GM23338 (cell line): Measurements from ENCODE around the gene DUOX1. TPM values are rescaled to one million over a fixed set of nuclear protein-coding genes. Genes with fewer than 3 reads are reported as not detected.

ENCODE experiments used
- ATAC-seq: fragments of 200-7000 bp; cut with Tn5 transposase; 3 replicates; pipeline ENCODE4 v1.9.1; 2020
- DNase-seq: peaks from one replicate; pipeline ENCODE4 v3.0.0-alpha.2; 2015; ENCODE audit warnings: low spot score
- H2AFZ ChIP-seq: fragments of 200-600 bp; sonication (generic); 2 replicates; pipeline ENCODE4 v1.8.0; 2016; ENCODE audit warnings: antibody characterized with exemption, mild to moderate bottlenecking, moderate library complexity
- H3F3A ChIP-seq: fragments of 200-600 bp; sonication (generic); replicated peaks from 2 replicates; pipeline ENCODE4 v1.8.0; 2017; ENCODE audit warnings: antibody characterized with exemption, mixed run types, low read depth
- H3K27ac ChIP-seq: fragments of 200-600 bp; sonication (generic); 2 replicates; pipeline ENCODE4 v1.6.1; 2016; ENCODE audit warnings: low read depth
- H3K27me3 ChIP-seq: fragments of 200-600 bp; sonication (generic); 2 replicates; pipeline ENCODE4 v1.8.0; 2016; ENCODE audit warnings: mild to moderate bottlenecking, mixed run types, moderate library complexity; ENCODE audit not compliant: insufficient read depth
- H3K36me3 ChIP-seq: fragments of 200-600 bp; sonication (generic); 2 replicates; pipeline ENCODE4 v1.8.0; 2016; ENCODE audit warnings: mild to moderate bottlenecking; ENCODE audit not compliant: insufficient read depth
- H3K4me1 ChIP-seq: fragments of 200-600 bp; sonication (generic); 2 replicates; pipeline ENCODE4 v1.8.0; 2016; ENCODE audit warnings: mild to moderate bottlenecking, moderate library complexity; ENCODE audit not compliant: insufficient read depth
- H3K4me2 ChIP-seq: fragments of 200-600 bp; sonication (generic); 2 replicates; pipeline ENCODE4 v1.7.1; 2017; ENCODE audit warnings: mixed run types
- H3K4me3 ChIP-seq: fragments of 200-600 bp; sonication (generic); 2 replicates; pipeline ENCODE4 v1.6.1; 2016; ENCODE audit warnings: mixed run types
- H3K79me2 ChIP-seq: fragments of 200-600 bp; sonication (generic); replicated peaks from 2 replicates; pipeline ENCODE4 v1.8.0; 2017; ENCODE audit warnings: mild to moderate bottlenecking; ENCODE audit not compliant: insufficient read depth
- H3K9me2 ChIP-seq: fragments of 200-600 bp; sonication (generic); 2 replicates; pipeline ENCODE4 v1.8.0; 2017; ENCODE audit not compliant: insufficient read depth
- H4K20me1 ChIP-seq: fragments of 200-600 bp; sonication (generic); replicated peaks from 2 replicates; pipeline ENCODE4 v1.8.0; 2017; ENCODE audit warnings: mild to moderate bottlenecking; ENCODE audit not compliant: insufficient read depth
- H3K27ac Mint-ChIP-seq: 2 replicates; pipeline ENCODE4 v1.8.0; 2020; ENCODE audit warnings: inconsistent platforms, mild to moderate bottlenecking, moderate library complexity, mixed read lengths
- H3K27me3 Mint-ChIP-seq: 3 replicates; pipeline ENCODE4 v1.8.0; 2022; ENCODE audit warnings: low read depth, mild to moderate bottlenecking, moderate library complexity, mixed read lengths, inconsistent platforms; ENCODE audit not compliant: insufficient read depth, poor library complexity
- H3K36me3 Mint-ChIP-seq: 3 replicates; pipeline ENCODE4 v1.8.0; 2021; ENCODE audit warnings: low read depth, mild to moderate bottlenecking, inconsistent platforms, moderate library complexity, mixed read lengths
- H3K4me1 Mint-ChIP-seq: 3 replicates; pipeline ENCODE4 v1.8.0; 2020; ENCODE audit warnings: mild to moderate bottlenecking, inconsistent platforms, mixed read lengths
- H3K4me3 Mint-ChIP-seq: 3 replicates; pipeline ENCODE4 v1.8.0; 2021; ENCODE audit warnings: moderate library complexity, mild to moderate bottlenecking, inconsistent platforms, mixed read lengths
- H3K9me3 Mint-ChIP-seq: 3 replicates; pipeline ENCODE4 v1.8.0; 2020; ENCODE audit warnings: moderate library complexity, mild to moderate bottlenecking, inconsistent platforms, mixed read lengths
- JUNB ChIP-seq: IDR thresholded peaks from one replicate; pipeline ENCODE4 v1.6.1; 2016; ENCODE audit warnings: antibody characterized with exemption; ENCODE audit not compliant: unreplicated experiment
- NANOG ChIP-seq: IDR thresholded peaks from 2 replicates; pipeline ENCODE4 v1.6.1; 2016; ENCODE audit warnings: antibody characterized with exemption, borderline replicate concordance
- POLR2AphosphoS5 ChIP-seq: IDR thresholded peaks from 2 replicates; pipeline ENCODE4 v1.6.1; 2016; ENCODE audit warnings: antibody characterized with exemption, low read depth
- ZNF114 ChIP-seq: fragments of 250-450 bp; sonication (Bioruptor Pico); IDR thresholded peaks from 2 replicates; pipeline ENCODE4 v1.5.0; 2020; ENCODE audit warnings: mild to moderate bottlenecking, moderate library complexity
- polyA plus RNA-seq: library from polyadenylated mRNA; unstranded; fragments of >200 nt; fragmentation: Nextera tagmentation; extraction: Ambion mirVana; gene quantifications from 2 replicates; pipeline ENCODE4 v1.2.1, GENCODE V29; 2016
- total RNA-seq: library from RNA; depleted of rRNA; stranded (reverse); fragments of >200 nt; shearing (Covaris generic); gene quantifications from 2 replicates; pipeline ENCODE4 v1.2.3, GENCODE V29; 2014
- TF ChIP-seq, protein P1 (sequence below): fragments of 250-450 bp; sonication (Bioruptor Pico); IDR thresholded peaks from 2 replicates; pipeline ENCODE4 v1.5.0; 2020; ENCODE audit warnings: mild to moderate bottlenecking, moderate library complexity
- TF ChIP-seq, protein P2 (sequence below): IDR thresholded peaks from 2 replicates; pipeline ENCODE4 v1.6.1; 2016; ENCODE audit warnings: antibody characterized with exemption
- TF ChIP-seq, protein P3 (sequence below), 2 experiments: fragments of 200-600 bp in 1 of 2; sonication (generic) in 1 of 2; conservative IDR thresholded peaks; 2 replicates each; pipeline versions ENCODE4 v1.5.1 to v1.6.1; 2016 to 2017; ENCODE audit warnings: antibody characterized with exemption in 2 of 2, low read depth in 2 of 2, mild to moderate bottlenecking in 2 of 2, moderate library complexity in 1 of 2

Gene DUOX1
- total and polyA plus RNA-seq, 2 experiments from 2014 or later = 0.69 to 0.73 TPM

DNA sequence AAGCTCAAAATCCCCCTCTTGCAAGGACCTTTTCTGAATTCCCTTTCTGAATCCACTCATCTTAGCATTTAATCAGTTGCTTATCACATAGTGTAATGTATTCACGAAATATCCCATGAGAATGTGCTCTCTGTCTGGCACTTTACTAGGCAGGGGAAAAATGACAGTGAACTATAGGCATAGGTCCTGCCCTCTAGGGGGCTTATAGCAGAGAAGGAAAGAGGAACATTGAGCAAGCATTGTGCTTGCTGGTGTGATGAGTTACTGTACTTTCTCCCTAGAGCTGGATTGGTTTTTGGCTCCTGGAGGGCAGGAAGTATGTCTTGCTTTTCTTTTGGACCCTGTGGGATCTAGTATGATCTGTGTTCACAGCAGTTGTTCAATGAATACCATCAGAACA lies 42.3 kb upstream of the DUOX1 start:
- Mint-ChIP-seq H3K9me3 (no peaks in the 10 kb centered on the region), H3K4me1 (no peaks in the 10 kb centered on the region), H3K36me3 (no peaks in the 10 kb centered on the region), H3K27ac (no peak overlapping the region), H3K27me3 (no peaks in the 10 kb centered on the region), H3K4me3 (no peak overlapping the region)
- Histone ChIP-seq H3F3A (no peaks in the 10 kb centered on the region), H4K20me1 (no peaks in the 10 kb centered on the region), H3K4me1 (no peaks in the 10 kb centered on the region), H3K4me3 (no peak overlapping the region), H3K9me2 (no peaks in the 10 kb centered on the region), H2AFZ (no peak overlapping the region), H3K4me2 (no peak overlapping the region), H3K27ac (no peak overlapping the region), H3K79me2 (no peaks in the 10 kb centered on the region), H3K27me3 (no peaks in the 10 kb centered on the region), H3K36me3 (no peaks in the 10 kb centered on the region)
- TF ChIP-seq, protein P1, sequence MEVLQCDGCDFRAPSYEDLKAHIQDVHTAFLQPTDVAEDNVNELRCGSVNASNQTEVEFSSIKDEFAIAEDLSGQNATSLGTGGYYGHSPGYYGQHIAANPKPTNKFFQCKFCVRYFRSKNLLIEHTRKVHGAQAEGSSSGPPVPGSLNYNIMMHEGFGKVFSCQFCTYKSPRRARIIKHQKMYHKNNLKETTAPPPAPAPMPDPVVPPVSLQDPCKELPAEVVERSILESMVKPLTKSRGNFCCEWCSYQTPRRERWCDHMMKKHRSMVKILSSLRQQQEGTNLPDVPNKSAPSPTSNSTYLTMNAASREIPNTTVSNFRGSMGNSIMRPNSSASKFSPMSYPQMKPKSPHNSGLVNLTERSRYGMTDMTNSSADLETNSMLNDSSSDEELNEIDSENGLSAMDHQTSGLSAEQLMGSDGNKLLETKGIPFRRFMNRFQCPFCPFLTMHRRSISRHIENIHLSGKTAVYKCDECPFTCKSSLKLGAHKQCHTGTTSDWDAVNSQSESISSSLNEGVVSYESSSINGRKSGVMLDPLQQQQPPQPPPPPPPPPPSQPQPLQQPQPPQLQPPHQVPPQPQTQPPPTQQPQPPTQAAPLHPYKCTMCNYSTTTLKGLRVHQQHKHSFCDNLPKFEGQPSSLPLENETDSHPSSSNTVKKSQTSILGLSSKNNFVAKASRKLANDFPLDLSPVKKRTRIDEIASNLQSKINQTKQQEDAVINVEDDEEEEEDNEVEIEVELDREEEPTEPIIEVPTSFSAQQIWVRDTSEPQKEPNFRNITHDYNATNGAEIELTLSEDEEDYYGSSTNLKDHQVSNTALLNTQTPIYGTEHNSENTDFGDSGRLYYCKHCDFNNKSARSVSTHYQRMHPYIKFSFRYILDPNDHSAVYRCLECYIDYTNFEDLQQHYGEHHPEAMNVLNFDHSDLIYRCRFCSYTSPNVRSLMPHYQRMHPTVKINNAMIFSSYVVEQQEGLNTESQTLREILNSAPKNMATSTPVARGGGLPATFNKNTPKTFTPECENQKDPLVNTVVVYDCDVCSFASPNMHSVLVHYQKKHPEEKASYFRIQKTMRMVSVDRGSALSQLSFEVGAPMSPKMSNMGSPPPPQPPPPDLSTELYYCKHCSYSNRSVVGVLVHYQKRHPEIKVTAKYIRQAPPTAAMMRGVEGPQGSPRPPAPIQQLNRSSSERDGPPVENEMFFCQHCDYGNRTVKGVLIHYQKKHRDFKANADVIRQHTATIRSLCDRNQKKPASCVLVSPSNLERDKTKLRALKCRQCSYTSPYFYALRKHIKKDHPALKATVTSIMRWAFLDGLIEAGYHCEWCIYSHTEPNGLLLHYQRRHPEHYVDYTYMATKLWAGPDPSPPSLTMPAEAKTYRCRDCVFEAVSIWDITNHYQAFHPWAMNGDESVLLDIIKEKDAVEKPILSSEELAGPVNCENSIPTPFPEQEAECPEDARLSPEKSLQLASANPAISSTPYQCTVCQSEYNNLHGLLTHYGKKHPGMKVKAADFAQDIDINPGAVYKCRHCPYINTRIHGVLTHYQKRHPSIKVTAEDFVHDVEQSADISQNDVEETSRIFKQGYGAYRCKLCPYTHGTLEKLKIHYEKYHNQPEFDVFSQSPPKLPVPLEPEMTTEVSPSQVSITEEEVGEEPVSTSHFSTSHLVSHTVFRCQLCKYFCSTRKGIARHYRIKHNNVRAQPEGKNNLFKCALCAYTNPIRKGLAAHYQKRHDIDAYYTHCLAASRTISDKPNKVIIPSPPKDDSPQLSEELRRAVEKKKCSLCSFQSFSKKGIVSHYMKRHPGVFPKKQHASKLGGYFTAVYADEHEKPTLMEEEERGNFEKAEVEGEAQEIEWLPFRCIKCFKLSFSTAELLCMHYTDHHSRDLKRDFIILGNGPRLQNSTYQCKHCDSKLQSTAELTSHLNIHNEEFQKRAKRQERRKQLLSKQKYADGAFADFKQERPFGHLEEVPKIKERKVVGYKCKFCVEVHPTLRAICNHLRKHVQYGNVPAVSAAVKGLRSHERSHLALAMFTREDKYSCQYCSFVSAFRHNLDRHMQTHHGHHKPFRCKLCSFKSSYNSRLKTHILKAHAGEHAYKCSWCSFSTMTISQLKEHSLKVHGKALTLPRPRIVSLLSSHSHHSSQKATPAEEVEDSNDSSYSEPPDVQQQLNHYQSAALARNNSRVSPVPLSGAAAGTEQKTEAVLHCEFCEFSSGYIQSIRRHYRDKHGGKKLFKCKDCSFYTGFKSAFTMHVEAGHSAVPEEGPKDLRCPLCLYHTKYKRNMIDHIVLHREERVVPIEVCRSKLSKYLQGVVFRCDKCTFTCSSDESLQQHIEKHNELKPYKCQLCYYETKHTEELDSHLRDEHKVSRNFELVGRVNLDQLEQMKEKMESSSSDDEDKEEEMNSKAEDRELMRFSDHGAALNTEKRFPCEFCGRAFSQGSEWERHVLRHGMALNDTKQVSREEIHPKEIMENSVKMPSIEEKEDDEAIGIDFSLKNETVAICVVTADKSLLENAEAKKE (CRISPR knock-in tag) = no peak
- TF ChIP-seq, protein P2, sequence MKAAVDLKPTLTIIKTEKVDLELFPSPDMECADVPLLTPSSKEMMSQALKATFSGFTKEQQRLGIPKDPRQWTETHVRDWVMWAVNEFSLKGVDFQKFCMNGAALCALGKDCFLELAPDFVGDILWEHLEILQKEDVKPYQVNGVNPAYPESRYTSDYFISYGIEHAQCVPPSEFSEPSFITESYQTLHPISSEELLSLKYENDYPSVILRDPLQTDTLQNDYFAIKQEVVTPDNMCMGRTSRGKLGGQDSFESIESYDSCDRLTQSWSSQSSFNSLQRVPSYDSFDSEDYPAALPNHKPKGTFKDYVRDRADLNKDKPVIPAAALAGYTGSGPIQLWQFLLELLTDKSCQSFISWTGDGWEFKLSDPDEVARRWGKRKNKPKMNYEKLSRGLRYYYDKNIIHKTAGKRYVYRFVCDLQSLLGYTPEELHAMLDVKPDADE = no peak
- TF ChIP-seq JUNB = no peak
- no peak for TF ChIP-seq POLR2AphosphoS5
- TF ChIP-seq ZNF114 (CRISPR knock-in tag) = no peak
- TF ChIP-seq, protein P3, sequence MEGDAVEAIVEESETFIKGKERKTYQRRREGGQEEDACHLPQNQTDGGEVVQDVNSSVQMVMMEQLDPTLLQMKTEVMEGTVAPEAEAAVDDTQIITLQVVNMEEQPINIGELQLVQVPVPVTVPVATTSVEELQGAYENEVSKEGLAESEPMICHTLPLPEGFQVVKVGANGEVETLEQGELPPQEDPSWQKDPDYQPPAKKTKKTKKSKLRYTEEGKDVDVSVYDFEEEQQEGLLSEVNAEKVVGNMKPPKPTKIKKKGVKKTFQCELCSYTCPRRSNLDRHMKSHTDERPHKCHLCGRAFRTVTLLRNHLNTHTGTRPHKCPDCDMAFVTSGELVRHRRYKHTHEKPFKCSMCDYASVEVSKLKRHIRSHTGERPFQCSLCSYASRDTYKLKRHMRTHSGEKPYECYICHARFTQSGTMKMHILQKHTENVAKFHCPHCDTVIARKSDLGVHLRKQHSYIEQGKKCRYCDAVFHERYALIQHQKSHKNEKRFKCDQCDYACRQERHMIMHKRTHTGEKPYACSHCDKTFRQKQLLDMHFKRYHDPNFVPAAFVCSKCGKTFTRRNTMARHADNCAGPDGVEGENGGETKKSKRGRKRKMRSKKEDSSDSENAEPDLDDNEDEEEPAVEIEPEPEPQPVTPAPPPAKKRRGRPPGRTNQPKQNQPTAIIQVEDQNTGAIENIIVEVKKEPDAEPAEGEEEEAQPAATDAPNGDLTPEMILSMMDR (conservative IDR thresholded peaks at IDR 0.05; ENCODE audit: low read depth in 2 of 2) = peak; percentile 27 to 36; a peak in 2 of 4 replicates
- no peak for TF ChIP-seq NANOG
- peak; percentile 64 for ATAC-seq
- DNase-seq = peak; percentile 21
